ENCODE results near the gene SIGLEC9.

The SIGLEC9 gene

GRCh38 chr19:51124729-51125128 lies at the start of gene SIGLEC9:
Gene SIGLEC9, plus strand, starts transcription at chr19:51124906. Its CDS starts 69 bp downstream, at chr19:51124975.
- no peak for DNase-seq (ENCODE audit: low read depth, low spot score)

- no peak for DNase-seq (ENCODE audit: low read depth, low spot score)
Observed at GRCh38 chr19:51075998-51076397, 48.7 kb upstream of the SIGLEC9 start.

GRCh38 chr19:51076631-51077213 lies 48.0 kb upstream of the SIGLEC9 start:
- DNase-seq (ENCODE audit: low read depth, low spot score), result no peak

GRCh38 chr19:51078104-51078503 lies 46.6 kb upstream of the SIGLEC9 start:
- no peak for DNase-seq (ENCODE audit: low read depth, low spot score)

GRCh38 chr19:51078731-51079130 lies 46.0 kb upstream of the SIGLEC9 start:
- DNase-seq (ENCODE audit: low read depth, low spot score), result no peak

GRCh38 chr19:51079481-51080110 lies 45.1 kb upstream of the SIGLEC9 start:
- DNase-seq (ENCODE audit: low read depth, low spot score), result no peak

GRCh38 chr19:51081476-51081875 lies 43.2 kb upstream of the SIGLEC9 start:
- no peak for DNase-seq (ENCODE audit: low read depth, low spot score)

- no peak for DNase-seq (ENCODE audit: low read depth, low spot score)
Observed at GRCh38 chr19:51082611-51083010, 42.1 kb upstream of the SIGLEC9 start, which contains the start of gene KLK14. Gene KLK14, minus strand, starts transcription at chr19:51082887. Its CDS starts 273 bp downstream, at chr19:51082614.

GRCh38 chr19:51083181-51083580 lies 41.5 kb upstream of the SIGLEC9 start:
- no peak for DNase-seq (ENCODE audit: low read depth, low spot score)

- DNase-seq (ENCODE audit: low read depth, low spot score), result no peak
Observed at GRCh38 chr19:51083783-51084182, 40.9 kb upstream of the SIGLEC9 start.

- no peak for DNase-seq (ENCODE audit: low read depth, low spot score)
Observed at GRCh38 chr19:51084505-51084904, 40.2 kb upstream of the SIGLEC9 start.

- no peak for DNase-seq (ENCODE audit: low read depth, low spot score)
Observed at GRCh38 chr19:51086153-51086850, 38.4 kb upstream of the SIGLEC9 start.

- no peak for DNase-seq (ENCODE audit: low read depth, low spot score)
Observed at GRCh38 chr19:51089786-51090185, 34.9 kb upstream of the SIGLEC9 start.

GRCh38 chr19:51090471-51090870 lies 34.2 kb upstream of the SIGLEC9 start:
- DNase-seq (ENCODE audit: low read depth, low spot score), result no peak

- no peak for DNase-seq (ENCODE audit: low read depth, low spot score)
Observed at GRCh38 chr19:51091126-51091525, 33.6 kb upstream of the SIGLEC9 start.

GRCh38 chr19:51091895-51092873 lies 32.5 kb upstream of the SIGLEC9 start:
- DNase-seq (ENCODE audit: low read depth, low spot score), result no peak

- DNase-seq (ENCODE audit: low read depth, low spot score), result no peak
Observed at GRCh38 chr19:51093101-51093500, 31.6 kb upstream of the SIGLEC9 start.

- DNase-seq (ENCODE audit: low read depth, low spot score), result no peak
Observed at GRCh38 chr19:51093510-51094345, 31.0 kb upstream of the SIGLEC9 start.

- DNase-seq (ENCODE audit: low read depth, low spot score), result no peak
Observed at GRCh38 chr19:51094696-51095279, 29.9 kb upstream of the SIGLEC9 start.

- DNase-seq (ENCODE audit: low read depth, low spot score), result no peak
Observed at GRCh38 chr19:51096473-51097165, 28.1 kb upstream of the SIGLEC9 start.

All from iPS DF 19.7 (cell line).